Frontal cortex (tissue), 4 donors: ENCODE measurements around the gene OPN3. TPM values are rescaled to one million over a fixed set of nuclear protein-coding genes. Genes with fewer than 3 reads are reported as not detected.

ENCODE experiments used
- DNase-seq, 2 donors: peaks; one replicate each; pipeline ENCODE4 v3.0.0; 2012; ENCODE audit warnings: low spot score in 2 of 2
- FAIRE-seq: peaks from 2 replicates; lab custom pipeline; 2012; peaks lifted over from hg19 to GRCh38; lab: Jason Lieb, UNC
- total RNA-seq: library from RNA; depleted of rRNA; stranded (reverse); fragments of >200 nt; gene quantifications from one replicate; pipeline ENCODE4 v1.2.3, GENCODE V29; 2014
- donor health status: control.
- donor health status: control.
- donor health status: control.

Gene OPN3
- total RNA-seq, 1 donor from 2014 or later, result 6.5 TPM

- no peak for DNase-seq
- no peak for FAIRE-seq
Measured at GRCh38 chr1:241627453-241628259, 12.5 kb downstream of the OPN3 start.

GRCh38 chr1:241624935-241625334 is 15.2 kb downstream of the OPN3 start:
- FAIRE-seq, result no peak
- no peak for DNase-seq

DNA sequence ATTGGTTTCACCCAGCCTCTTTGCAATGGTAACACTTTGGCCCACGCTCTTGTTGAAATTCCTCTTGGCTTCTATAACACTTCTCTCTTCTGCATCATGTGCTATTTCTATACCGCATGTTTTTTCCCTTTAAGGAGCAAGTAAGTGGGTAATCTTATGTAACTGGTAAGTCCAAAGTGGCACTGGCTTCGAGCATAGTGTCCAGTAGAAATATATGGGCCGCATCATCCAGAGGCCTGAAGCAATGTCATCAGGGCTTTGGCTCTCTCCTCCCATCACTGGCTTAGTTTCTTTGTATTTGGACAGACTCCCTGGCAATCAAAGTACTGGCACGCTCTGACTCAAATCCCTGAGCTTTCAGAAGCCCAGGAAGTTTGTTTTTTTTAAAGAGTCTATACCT is 17.5 kb downstream of the OPN3 start:
- no peak for FAIRE-seq
- DNase-seq, result no peak

- FAIRE-seq (no peak), DNase-seq (no peak)
Measured at GRCh38 chr1:241617426-241617825, 22.7 kb downstream of the OPN3 start.

DNA sequence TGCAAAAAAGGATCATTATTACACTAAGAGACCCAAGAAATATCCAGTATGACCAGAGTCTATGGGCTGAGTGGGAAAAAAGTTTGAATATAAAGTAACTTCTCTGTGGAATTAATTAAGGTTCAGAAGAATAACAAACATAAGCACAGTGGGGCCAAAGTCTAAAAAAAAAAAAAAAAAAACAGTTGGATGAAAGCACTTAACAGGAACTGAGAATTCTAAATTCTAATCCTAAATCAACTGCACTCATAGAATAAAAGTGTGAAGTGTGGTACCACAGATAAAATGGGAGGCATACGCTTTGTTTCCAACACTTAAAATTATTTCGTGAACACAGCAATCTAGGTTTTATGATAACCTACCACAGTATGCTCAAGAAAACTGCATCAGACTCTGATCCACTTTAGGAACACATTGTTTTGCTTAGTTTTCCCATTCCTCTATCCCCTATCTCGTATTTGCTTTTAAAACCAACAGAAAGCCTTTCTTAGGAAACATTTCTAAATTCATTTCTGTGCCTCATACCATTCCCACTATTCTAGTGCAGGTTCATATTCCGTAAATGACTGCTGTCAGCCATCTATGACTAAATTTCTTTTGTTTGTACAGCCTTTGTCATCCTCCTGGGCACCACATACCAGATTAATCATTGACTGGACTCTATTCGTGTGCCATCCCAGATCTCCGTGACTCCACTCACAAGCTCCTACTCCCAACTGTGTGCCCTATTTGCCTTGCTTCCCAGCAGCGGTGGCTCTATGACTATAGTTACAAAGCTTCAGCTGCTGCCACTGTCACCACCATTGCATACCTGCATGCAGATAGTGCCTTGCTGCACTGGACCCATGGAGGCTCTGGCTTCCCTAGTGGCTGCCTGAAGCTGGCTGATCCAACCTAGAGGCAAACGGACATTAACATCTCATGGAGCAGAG is 24.9 kb downstream of the OPN3 start:
- FAIRE-seq, result no peak
- DNase-seq, result no peak

DNA sequence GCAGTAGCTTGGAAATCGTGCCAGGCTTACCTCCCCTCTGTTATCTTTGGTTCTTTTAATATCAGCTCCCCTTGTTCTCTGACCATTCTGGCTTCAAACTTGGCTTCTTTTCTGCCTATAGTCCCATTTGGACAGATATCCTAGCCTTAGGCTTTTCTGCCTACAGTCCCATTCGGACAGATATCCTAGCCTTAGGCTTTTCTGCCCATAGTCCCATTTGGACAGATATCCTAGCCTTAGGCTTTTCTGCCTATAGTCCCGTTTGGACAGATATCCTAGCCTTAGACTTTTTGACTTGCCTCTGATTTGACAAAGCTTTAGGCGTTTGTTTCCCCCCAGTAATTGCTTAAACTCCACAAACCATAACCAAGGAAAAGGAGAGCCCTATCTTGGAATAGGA is 25.6 kb downstream of the OPN3 start:
- DNase-seq (no peak), FAIRE-seq (no peak)

GRCh38 chr1:241614144-241614543 is 26.0 kb downstream of the OPN3 start:
- DNase-seq, result no peak
- no peak for FAIRE-seq

GRCh38 chr1:241612533-241613477 is 27.4 kb downstream of the OPN3 start:
- DNase-seq, result no peak
- no peak for FAIRE-seq

GRCh38 chr1:241611736-241612135 is 28.4 kb downstream of the OPN3 start:
- FAIRE-seq, result no peak
- no peak for DNase-seq

GRCh38 chr1:241611063-241611462 is 29.1 kb downstream of the OPN3 start:
- FAIRE-seq (peak; percentile 17), DNase-seq (peak in 1 of 2 donors; percentile 21)

- FAIRE-seq, result no peak
- DNase-seq, result no peak
Measured at GRCh38 chr1:241610056-241610815, 29.9 kb downstream of the OPN3 start.

DNA sequence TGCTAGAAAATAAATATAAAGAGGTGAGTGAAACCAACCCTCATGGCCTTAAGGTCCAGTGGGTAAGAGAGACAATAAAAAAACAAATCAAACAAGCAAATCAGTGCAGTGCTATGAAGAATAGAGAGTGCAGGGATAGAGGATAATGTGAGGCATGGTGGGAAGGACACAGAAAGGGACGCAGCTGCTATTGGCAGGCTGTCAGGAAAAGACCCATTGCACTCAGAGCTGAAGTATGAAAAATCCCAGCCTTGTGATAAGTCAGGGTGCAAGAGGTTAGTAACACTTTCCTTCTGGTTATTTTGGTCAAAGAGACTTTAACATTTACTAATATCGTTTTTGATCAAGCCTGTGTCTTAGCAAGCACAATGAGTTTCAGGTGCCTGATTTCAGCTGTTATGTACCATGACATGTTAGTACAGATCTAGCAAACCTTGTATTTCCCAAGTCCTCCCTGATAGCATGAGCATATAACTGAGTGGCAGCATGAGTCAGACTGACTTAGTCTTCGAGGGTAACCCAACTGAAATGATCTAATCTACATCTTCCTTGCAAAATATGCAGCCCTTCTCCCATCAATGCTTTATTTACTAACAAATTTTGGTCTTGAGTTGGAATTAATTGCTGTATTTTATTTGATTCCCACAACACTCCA is 31.7 kb downstream of the OPN3 start:
- FAIRE-seq (no peak), DNase-seq (no peak)

DNA sequence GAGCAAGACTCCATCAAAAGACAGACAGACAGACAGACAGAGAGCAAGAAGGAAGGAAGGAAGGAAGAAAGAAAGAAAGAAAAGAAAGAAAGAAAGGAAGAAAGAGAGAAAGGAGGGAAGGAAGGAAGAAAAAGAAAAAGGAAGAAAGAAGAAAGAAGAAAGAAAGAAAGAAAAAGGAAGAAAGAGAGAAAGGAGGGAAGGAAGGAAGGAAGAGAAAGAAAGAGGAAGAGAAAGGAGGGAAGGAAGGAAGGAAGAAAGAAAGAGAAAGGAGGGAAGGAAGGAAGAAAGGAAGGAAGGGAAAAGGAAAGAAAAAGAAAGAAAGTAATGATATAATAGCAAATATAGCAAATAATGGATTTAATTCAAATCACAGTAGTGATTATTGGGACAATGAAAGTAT is 32.7 kb downstream of the OPN3 start:
- no peak for DNase-seq
- no peak for FAIRE-seq

DNA sequence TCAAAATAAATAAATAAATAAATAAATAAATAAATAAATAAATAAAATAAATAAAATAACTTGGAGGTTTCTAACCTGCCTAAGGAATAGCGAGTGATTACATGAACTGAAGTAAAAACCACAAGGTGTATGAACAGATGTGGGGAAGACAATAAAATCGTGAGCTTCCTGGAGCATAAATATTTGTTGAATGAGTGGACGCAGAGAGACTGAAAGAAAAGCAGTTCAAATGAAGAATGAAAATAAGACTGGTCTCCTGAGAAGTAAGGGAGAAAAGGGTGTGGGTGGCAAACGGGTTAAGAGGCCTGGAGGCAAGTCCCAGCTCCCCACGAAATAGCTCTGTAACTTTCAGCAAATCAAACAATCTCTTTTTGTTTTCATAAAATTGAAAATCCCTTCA is 33.6 kb downstream of the OPN3 start:
- FAIRE-seq (no peak), DNase-seq (no peak)

DNA sequence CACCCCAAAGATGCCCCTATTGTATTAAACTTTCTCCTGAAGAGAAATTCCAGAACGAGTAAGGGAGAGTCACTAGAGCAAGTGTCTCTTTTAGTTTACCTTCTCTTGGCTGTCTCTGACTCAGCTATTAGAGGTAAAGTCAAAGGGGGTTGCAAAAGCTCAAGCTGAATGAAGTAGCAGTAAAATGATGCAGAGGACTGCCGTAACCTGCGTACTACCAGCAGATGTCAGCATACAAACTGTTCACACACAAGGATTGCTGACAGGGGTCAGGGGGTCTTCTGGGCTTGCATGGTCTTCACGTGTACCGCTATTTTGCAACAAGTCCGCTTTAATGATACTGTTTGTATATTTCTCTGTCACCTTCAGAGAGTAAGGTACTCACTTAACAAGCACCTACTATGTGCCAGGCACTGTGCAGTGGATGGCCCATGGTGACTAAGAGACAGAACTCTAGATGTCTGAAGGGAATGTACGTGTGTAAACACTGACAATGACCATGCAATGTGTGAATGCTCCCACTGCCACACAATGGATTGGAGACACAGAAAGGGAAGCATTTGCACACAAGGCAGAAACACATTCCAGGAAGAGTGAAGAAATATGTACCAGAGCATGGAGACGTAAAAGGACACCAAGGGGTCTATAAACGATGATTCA is 34.9 kb downstream of the OPN3 start:
- FAIRE-seq, result no peak

DNA sequence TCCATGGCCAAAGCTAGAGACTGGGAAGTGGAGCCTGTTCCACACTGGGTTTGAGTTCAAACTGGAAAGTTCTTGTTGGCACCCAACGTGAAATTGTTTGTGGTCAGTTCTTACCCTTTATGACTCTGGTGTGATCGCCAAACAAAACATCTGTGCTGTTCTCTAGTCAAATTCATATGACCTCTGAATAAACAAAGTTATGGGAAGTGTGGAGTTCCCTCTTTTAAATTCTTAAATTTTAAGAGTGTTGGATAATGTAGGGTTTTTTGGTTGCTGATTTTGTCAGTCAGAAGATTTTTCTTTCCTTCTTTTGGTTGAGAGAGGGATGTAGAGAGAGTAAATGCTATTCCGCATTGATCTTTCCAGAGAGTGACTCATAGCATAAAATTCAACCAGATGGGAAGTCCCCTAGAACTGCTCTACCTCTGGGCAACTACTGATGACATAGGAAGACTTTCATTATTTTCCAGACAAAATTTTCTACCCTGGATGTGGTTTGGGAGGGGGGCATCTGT is 36.4 kb downstream of the OPN3 start:
- DNase-seq (no peak), FAIRE-seq (no peak)

More for the DNA sequence above, 34.9 kb downstream of the OPN3 start:
- no peak for DNase-seq

GRCh38 chr1:241600496-241600901 is 39.7 kb downstream of the OPN3 start:
- no peak for DNase-seq

DNA sequence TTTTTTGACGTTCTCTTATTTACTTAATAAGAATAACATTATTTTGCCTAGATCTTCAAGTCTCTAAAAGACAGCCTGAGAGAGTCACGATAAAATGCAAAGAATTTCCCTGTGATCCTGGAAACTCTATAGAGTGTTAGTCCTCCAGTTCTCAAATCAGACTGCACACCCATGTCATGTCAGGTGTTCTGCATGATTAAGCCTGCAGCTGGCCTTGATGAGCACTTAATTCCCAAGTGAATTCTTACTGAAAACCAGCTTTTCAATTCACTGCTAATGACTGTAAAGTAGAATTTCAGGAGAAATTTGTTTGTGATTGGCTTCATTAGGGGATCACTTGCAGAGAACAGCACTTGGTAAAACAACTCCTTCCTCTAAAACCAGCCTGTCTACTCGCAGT is 41.9 kb downstream of the OPN3 start:
- no peak for DNase-seq
- no peak for FAIRE-seq

More at GRCh38 chr1:241600496-241600901, 39.7 kb downstream of the OPN3 start:
- FAIRE-seq, result no peak
